Keratinocyte (primary cell): ENCODE measurements around the gene RAMACL.

Source experiments
- EZH2 ChIP-seq: IDR thresholded peaks from one replicate; pipeline ENCODE4 v1.6.1; 2012; ENCODE audit warnings: inconsistent platforms, mild to moderate bottlenecking, low read length, moderate library complexity
- TF ChIP-seq, protein P1 (sequence below), 3 experiments: IDR thresholded peaks in 1 of 3; conservative IDR thresholded peaks in 1 of 3; optimal IDR thresholded peaks in 1 of 3; 2 replicates in 2 of 3; 3 replicates in 1 of 3; pipeline versions ENCODE3 to v1.5.1; 2011; ENCODE audit warnings: low read length in 3 of 3, mild to moderate bottlenecking in 3 of 3, moderate library complexity in 2 of 3, control low read depth in 1 of 3, inconsistent platforms in 1 of 3; ENCODE audit not compliant: insufficient read depth in 2 of 3; ENCODE audit errors: extremely low read depth in 1 of 3

DNA sequence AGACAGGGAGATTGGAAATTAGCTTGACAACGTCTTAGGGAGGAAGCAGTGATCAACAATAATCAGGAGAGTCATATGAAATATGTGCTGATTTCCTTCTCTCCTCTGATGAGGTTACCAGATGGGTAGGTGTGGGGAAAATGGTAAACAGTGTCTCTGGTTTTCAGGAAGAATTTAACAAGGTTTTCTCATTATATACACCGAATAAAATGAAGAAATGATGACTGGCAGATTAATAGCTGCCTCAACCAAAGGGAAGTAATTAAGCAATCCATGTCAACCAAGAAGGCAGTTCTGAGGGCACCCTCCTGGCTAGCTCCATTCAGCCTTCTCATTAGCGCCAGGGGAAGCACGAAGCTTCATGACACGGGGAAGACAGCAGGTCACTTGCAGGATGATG is 12.7 kb upstream of the RAMACL start:
- TF ChIP-seq, protein P1, sequence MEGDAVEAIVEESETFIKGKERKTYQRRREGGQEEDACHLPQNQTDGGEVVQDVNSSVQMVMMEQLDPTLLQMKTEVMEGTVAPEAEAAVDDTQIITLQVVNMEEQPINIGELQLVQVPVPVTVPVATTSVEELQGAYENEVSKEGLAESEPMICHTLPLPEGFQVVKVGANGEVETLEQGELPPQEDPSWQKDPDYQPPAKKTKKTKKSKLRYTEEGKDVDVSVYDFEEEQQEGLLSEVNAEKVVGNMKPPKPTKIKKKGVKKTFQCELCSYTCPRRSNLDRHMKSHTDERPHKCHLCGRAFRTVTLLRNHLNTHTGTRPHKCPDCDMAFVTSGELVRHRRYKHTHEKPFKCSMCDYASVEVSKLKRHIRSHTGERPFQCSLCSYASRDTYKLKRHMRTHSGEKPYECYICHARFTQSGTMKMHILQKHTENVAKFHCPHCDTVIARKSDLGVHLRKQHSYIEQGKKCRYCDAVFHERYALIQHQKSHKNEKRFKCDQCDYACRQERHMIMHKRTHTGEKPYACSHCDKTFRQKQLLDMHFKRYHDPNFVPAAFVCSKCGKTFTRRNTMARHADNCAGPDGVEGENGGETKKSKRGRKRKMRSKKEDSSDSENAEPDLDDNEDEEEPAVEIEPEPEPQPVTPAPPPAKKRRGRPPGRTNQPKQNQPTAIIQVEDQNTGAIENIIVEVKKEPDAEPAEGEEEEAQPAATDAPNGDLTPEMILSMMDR (optimal IDR thresholded peaks at IDR 0.05 in 1 of 3, IDR thresholded peaks at IDR 0.05 in 1 of 3, conservative IDR thresholded peaks at IDR 0.05 in 1 of 3; ENCODE audit: extremely low read depth in 1 of 3, insufficient read depth in 2 of 3, low read length in 3 of 3), result no peak
- no peak for TF ChIP-seq EZH2
